T-helper 1 cell treated with Interleukin-12 subunit alpha and Interleukin-12 subunit beta and Interleukin-4 antibody, amounts not matched to agents 30 μg/mL and 1 μg/mL, for 36 hours (primary cell): ENCODE data around the gene LTBP4.
"Not testable (repeated sequence)": the region's sequence is repeated elsewhere in the genome, so short reads cannot be mapped to it uniquely, and the experiment has no call there.

Experiments used
- H3K27ac Mint-ChIP-seq: one replicate; pipeline ENCODE4 v1.8.0; 2021; ENCODE audit warnings: mild to moderate bottlenecking, mixed read lengths
- H3K27me3 Mint-ChIP-seq: one replicate; pipeline ENCODE4 v1.8.0; 2021; ENCODE audit warnings: low read depth, mixed read lengths
- H3K36me3 Mint-ChIP-seq: one replicate; pipeline ENCODE4 v1.8.0; 2021; ENCODE audit warnings: low read depth, mixed read lengths
- H3K4me1 Mint-ChIP-seq: one replicate; pipeline ENCODE4 v1.8.0; 2021; ENCODE audit warnings: low read depth, mixed read lengths
- H3K4me3 Mint-ChIP-seq: one replicate; pipeline ENCODE4 v1.8.0; 2021; ENCODE audit warnings: mild to moderate bottlenecking, moderate library complexity, mixed read lengths
- H3K9me3 Mint-ChIP-seq: one replicate; pipeline ENCODE4 v1.8.0; 2021; ENCODE audit warnings: mixed read lengths

Gene LTBP4

DNA sequence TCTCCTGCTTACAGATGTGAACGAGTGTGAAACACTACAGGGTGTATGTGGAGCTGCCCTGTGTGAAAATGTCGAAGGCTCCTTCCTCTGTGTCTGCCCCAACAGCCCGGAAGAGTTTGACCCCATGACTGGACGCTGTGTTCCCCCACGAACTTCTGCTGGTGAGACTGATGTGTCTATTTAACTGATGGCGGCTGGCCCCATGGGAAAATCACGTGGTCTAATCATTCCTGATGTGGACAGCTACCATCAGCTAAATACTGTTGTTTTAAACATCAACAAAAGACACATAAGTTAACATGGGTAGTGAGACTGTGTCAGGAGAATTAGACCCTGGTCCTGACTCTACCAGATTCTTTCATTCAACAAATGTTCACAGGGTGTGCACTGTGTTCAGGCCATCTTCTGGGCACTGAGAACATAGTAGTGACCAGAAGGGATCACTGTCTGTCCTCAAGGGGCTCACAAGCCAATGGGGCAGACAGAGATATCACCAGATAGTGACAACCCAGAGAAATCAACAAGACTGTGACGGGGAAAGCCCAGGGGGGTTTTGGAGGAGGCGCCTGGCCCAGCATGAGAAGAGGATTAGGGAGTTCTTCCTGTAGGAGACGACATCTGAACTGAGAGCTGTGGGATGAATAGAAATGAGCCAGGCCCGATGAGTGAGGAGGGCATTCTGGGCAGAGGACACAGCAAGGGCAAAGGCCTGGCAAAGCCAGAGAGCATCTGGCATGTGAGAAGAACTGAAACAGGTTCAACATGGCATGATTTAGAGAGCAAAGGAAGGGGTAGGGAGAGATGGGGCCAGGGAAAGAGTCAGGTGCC, 18.4 kb downstream of the LTBP4 start:
- H3K4me3 Mint-ChIP-seq = no peak overlapping the region

DNA sequence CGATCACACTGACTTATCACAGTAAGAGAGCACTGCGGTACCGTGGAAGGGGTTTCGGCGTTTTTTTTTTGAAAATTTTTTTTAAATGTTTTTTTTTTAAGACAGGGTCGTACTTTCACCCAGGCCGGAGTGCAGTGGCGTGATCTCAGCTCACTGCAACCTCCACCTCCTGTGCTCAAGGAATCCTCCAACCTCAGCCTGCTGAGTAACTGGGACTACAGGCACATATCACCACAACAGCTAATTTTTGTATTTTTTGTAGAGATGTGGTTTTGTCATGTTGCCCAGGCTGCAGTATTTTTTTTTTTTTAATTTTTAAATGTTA, 19.0 kb downstream of the LTBP4 start:
- Mint-ChIP-seq H3K9me3 (no peaks in the 10 kb centered on the region), H3K4me3 (no peak overlapping the region), H3K36me3 (peaks cover 30% of the 10 kb centered on the region), H3K27ac (no peak overlapping the region), H3K4me1 (peaks cover 15% of the 10 kb centered on the region), H3K27me3 (no peaks in the 10 kb centered on the region)

More for the DNA sequence above, 18.4 kb downstream of the LTBP4 start:
- H3K36me3 Mint-ChIP-seq = peaks cover 27% of the 10 kb centered on the region
- no peaks in the 10 kb centered on the region for H3K27me3 Mint-ChIP-seq
- peaks cover 18% of the 10 kb centered on the region for H3K4me1 Mint-ChIP-seq
- H3K9me3 Mint-ChIP-seq = no peaks in the 10 kb centered on the region
- H3K27ac Mint-ChIP-seq = peak overlapping the region; percentile 60

GRCh38 chr19:40621283-40621682, 20.1 kb downstream of the LTBP4 start:
- Mint-ChIP-seq H3K9me3 (no peaks in the 10 kb centered on the region), H3K4me3 (no peak overlapping the region), H3K4me1 (peaks cover 13% of the 10 kb centered on the region), H3K36me3 (peaks cover 30% of the 10 kb centered on the region), H3K27me3 (no peaks in the 10 kb centered on the region), H3K27ac (no peak overlapping the region)

- H3K27ac Mint-ChIP-seq = no peak overlapping the region
- H3K36me3 Mint-ChIP-seq = peaks cover 30% of the 10 kb centered on the region
- H3K9me3 Mint-ChIP-seq = no peaks in the 10 kb centered on the region
- no peaks in the 10 kb centered on the region for H3K27me3 Mint-ChIP-seq
- H3K4me1 Mint-ChIP-seq = peaks cover 13% of the 10 kb centered on the region
- no peak overlapping the region for H3K4me3 Mint-ChIP-seq
Measured at GRCh38 chr19:40621966-40622772, 21.0 kb downstream of the LTBP4 start.

DNA sequence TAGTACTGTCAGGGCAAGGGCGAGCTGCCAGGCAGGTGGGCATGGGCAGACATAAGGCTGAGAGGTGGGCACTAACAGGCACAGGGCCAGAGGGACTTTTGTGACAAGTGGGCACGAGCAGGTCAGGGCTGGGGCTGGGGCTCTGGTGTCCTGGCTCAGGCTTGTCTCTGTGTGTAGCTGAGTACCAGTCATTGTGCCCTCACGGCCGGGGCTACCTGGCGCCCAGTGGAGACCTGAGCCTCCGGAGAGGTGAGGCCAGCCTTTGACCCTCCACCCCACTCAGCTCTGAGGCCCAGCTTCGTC, 21.6 kb downstream of the LTBP4 start:
- Mint-ChIP-seq H3K27ac (no peak overlapping the region), H3K9me3 (no peaks in the 10 kb centered on the region), H3K4me1 (peaks cover 13% of the 10 kb centered on the region), H3K4me3 (no peak overlapping the region), H3K27me3 (no peaks in the 10 kb centered on the region), H3K36me3 (peaks cover 30% of the 10 kb centered on the region)

GRCh38 chr19:40623403-40624251, 22.5 kb downstream of the LTBP4 start:
- Mint-ChIP-seq H3K27ac (no peak overlapping the region), H3K36me3 (peaks cover 30% of the 10 kb centered on the region), H3K9me3 (no peaks in the 10 kb centered on the region), H3K4me1 (peaks cover 13% of the 10 kb centered on the region), H3K27me3 (no peaks in the 10 kb centered on the region), H3K4me3 (no peak overlapping the region)

GRCh38 chr19:40624369-40625153, 23.4 kb downstream of the LTBP4 start:
- Mint-ChIP-seq H3K4me1 (peaks cover 12% of the 10 kb centered on the region), H3K27ac (peak overlapping the region; percentile 53), H3K36me3 (peaks cover 26% of the 10 kb centered on the region)
- not testable (repeated sequence) for H3K9me3 Mint-ChIP-seq, H3K27me3 Mint-ChIP-seq, H3K4me3 Mint-ChIP-seq

GRCh38 chr19:40625406-40626120, 24.4 kb downstream of the LTBP4 start:
- H3K9me3 Mint-ChIP-seq = no peaks in the 10 kb centered on the region
- H3K4me1 Mint-ChIP-seq = peaks cover 11% of the 10 kb centered on the region
- H3K36me3 Mint-ChIP-seq = peaks cover 25% of the 10 kb centered on the region
- H3K27ac Mint-ChIP-seq = peak overlapping the region; percentile 28
- no peak overlapping the region for H3K4me3 Mint-ChIP-seq
- H3K27me3 Mint-ChIP-seq = no peaks in the 10 kb centered on the region

GRCh38 chr19:40626918-40627317, 25.7 kb downstream of the LTBP4 start:
- Mint-ChIP-seq H3K4me3 (no peak overlapping the region), H3K27me3 (no peaks in the 10 kb centered on the region), H3K36me3 (peaks cover 20% of the 10 kb centered on the region), H3K4me1 (peaks cover 9% of the 10 kb centered on the region), H3K27ac (no peak overlapping the region), H3K9me3 (no peaks in the 10 kb centered on the region)

GRCh38 chr19:40627486-40628279, 26.5 kb downstream of the LTBP4 start:
- no peaks in the 10 kb centered on the region for H3K27me3 Mint-ChIP-seq
- no peak overlapping the region for H3K27ac Mint-ChIP-seq
- peaks cover 17% of the 10 kb centered on the region for H3K36me3 Mint-ChIP-seq
- peaks cover 9% of the 10 kb centered on the region for H3K4me1 Mint-ChIP-seq
- no peaks in the 10 kb centered on the region for H3K9me3 Mint-ChIP-seq
- H3K4me3 Mint-ChIP-seq = no peak overlapping the region

DNA sequence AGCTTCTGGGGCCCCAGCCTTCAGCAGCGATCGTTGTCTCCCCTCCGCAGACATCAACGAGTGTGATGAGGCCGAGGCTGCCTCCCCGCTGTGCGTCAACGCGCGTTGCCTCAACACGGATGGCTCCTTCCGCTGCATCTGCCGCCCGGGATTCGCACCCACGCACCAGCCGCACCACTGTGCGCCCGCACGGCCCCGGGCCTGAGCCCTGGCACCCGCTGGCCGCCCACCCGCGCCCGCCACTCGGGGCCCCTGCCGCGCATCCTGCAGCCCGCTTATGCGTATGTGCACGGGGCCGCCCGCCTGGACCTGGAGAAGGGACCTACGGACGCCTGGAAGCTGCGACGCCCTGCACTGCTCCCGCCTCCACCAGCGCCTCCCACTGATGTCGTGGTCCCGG, 28.2 kb downstream of the LTBP4 start:
- Mint-ChIP-seq H3K27ac (no peak overlapping the region), H3K36me3 (peaks cover 9% of the 10 kb centered on the region), H3K27me3 (peaks cover 7% of the 10 kb centered on the region), H3K4me3 (no peak overlapping the region), H3K4me1 (peaks cover 9% of the 10 kb centered on the region), H3K9me3 (no peaks in the 10 kb centered on the region)

DNA sequence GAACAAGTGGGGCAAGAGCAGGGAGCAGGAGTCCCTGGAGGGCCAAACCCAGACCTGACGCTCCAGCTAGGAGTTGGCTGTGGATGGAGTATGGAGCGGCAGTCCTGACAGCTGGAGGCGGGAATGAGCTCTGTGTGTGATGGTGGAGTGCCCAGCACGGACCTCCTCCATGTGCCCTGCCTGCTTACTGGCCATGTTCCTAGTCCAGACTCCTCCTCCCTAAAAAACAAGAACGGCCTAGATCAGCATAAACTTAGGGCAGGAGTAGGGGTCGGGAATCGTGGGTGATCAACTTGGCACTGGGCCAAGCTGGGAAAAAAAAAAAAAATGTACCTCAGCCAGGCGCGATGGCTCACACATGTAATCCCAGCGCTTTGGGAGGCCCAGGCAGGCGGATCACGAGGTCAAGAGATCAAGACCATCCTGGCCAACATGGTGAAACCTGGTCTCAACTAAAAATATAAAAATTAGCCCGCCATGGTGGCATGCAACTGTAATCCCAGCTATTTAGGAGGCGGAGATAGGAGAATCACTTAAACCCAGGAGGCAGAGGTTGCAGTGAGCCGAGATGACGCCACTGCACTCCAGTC, 29.5 kb downstream of the LTBP4 start:
- Mint-ChIP-seq H3K36me3 (peaks cover 3% of the 10 kb centered on the region), H3K9me3 (no peaks in the 10 kb centered on the region), H3K4me3 (no peak overlapping the region), H3K27ac (no peak overlapping the region), H3K4me1 (peaks cover 7% of the 10 kb centered on the region), H3K27me3 (peaks cover 18% of the 10 kb centered on the region)
